Breast epithelium (tissue), 4 donors: ENCODE data around the gene AGGF1. TPM values are rescaled to one million over a fixed set of nuclear protein-coding genes. Genes with fewer than 3 reads are reported as not detected.

Experiments
- DNase-seq, 2 donors: peaks; one replicate each; pipeline ENCODE4 v3.0.0-alpha.2; 2019; ENCODE audit warnings: low spot score in 2 of 2
- H3K27ac ChIP-seq, 2 donors: fragments of 200-600 bp; sonication (generic) in 1 of 2; one replicate each; pipeline ENCODE4 v1.5.1; 2016 to 2019; ENCODE audit warnings: mild to moderate bottlenecking in 1 of 2
- H3K27me3 ChIP-seq, 2 donors: fragments of 200-600 bp; sonication (generic) in 1 of 2; one replicate each; pipeline versions ENCODE4 v1.5.1 to v1.6.0; 2017 to 2019; ENCODE audit warnings: control low read depth in 1 of 2, mild to moderate bottlenecking in 1 of 2
- H3K36me3 ChIP-seq: fragments of 200-600 bp; one replicate; pipeline ENCODE4 v1.5.1; 2019
- H3K4me1 ChIP-seq, 2 donors: fragments of 200-600 bp; sonication (generic); one replicate each; pipeline ENCODE4 v1.5.1; 2016 to 2019; ENCODE audit warnings: control low read depth in 1 of 2
- H3K4me3 ChIP-seq, 3 donors: fragments of 200-600 bp; sonication (generic); 1 replicate in 2 of 3; 2 replicates in 1 of 3; pipeline ENCODE4 v1.5.1; 2016 to 2019; ENCODE audit warnings: mild to moderate bottlenecking in 3 of 3, moderate library complexity in 2 of 3
- H3K9me3 ChIP-seq, 2 donors: fragments of 200-600 bp; sonication (generic) in 1 of 2; one replicate each; pipeline ENCODE4 v1.5.1; 2016 to 2019; ENCODE audit warnings: control low read depth in 1 of 2
- CTCF ChIP-seq, 3 donors: fragments of 450-650 bp; IDR thresholded peaks; one replicate each; pipeline ENCODE4 v1.5.1; 2016 to 2017; ENCODE audit warnings: antibody characterized with exemption in 3 of 3, mild to moderate bottlenecking in 3 of 3, moderate library complexity in 3 of 3
- POLR2A ChIP-seq: fragments of 450-650 bp; IDR thresholded peaks from one replicate; pipeline ENCODE4 v1.6.1; 2016; ENCODE audit warnings: antibody characterized with exemption, mild to moderate bottlenecking, moderate library complexity
- POLR2AphosphoS5 ChIP-seq, 3 donors: sonication (generic); formaldehyde crosslinking; IDR thresholded peaks; one replicate each; pipeline ENCODE4 v1.6.1; 2017; ENCODE audit warnings: antibody characterized with exemption in 3 of 3
- intact Hi-C: fragments of 100-400 bp; cut with DNase I; formaldehyde crosslinking; loops from one replicate; pipeline ENCODE4 v1.15.1; 2023; ENCODE audit warnings: low total_unique reads
- total RNA-seq, 3 donors: library from RNA; depleted of rRNA; stranded (reverse); fragments of >200 nt; gene quantifications; one replicate each; pipeline ENCODE4 v1.1.0, GENCODE V29; 2016

Gene AGGF1
- total RNA-seq, 3 donors from 2014 or later = 19.3 to 25.6 (median 25.6) TPM

GRCh38 chr5:77003246-77003645, 27.0 kb upstream of the AGGF1 start:
- no peak for DNase-seq
- Histone ChIP-seq H3K4me1 (no peaks in the 10 kb centered on the region), H3K27ac (no peak overlapping the region), H3K36me3 (no peaks in the 10 kb centered on the region), H3K4me3 (no peak overlapping the region), H3K27me3 (no peaks in the 10 kb centered on the region), H3K9me3 (no peaks in the 10 kb centered on the region)
- intact Hi-C loops = no loop called here
- TF ChIP-seq POLR2AphosphoS5 (IDR thresholded peaks at IDR 0.05) (no peak), CTCF (IDR thresholded peaks at IDR 0.05) (no peak), POLR2A (no peak)

GRCh38 chr5:77006124-77006523, 24.1 kb upstream of the AGGF1 start:
- no peaks in the 10 kb centered on the region for H3K4me1 ChIP-seq
- intact Hi-C loops = no loop called here
- DNase-seq = no peak

GRCh38 chr5:77008413-77008812, 21.8 kb upstream of the AGGF1 start:
- Histone ChIP-seq H3K4me3 (no peak overlapping the region), H3K9me3 (no peaks in the 10 kb centered on the region), H3K27me3 (peaks cover 0 to 8% of the 10 kb centered on the region in 2 donors), H3K36me3 (no peaks in the 10 kb centered on the region), H3K27ac (no peak overlapping the region), H3K4me1 (no peaks in the 10 kb centered on the region)
- DNase-seq = no peak
- intact Hi-C loops = no loop called here
- TF ChIP-seq CTCF (IDR thresholded peaks at IDR 0.05) (no peak), POLR2AphosphoS5 (IDR thresholded peaks at IDR 0.05) (no peak), POLR2A (no peak)

More at GRCh38 chr5:77006124-77006523, 24.1 kb upstream of the AGGF1 start:
- H3K4me3 ChIP-seq = no peak overlapping the region
- no peak overlapping the region for H3K27ac ChIP-seq
- no peaks in the 10 kb centered on the region for H3K36me3 ChIP-seq
- H3K27me3 ChIP-seq = no peaks in the 10 kb centered on the region
- H3K9me3 ChIP-seq = no peaks in the 10 kb centered on the region
- TF ChIP-seq CTCF (IDR thresholded peaks at IDR 0.05) (no peak), POLR2AphosphoS5 (IDR thresholded peaks at IDR 0.05) (no peak), POLR2A (no peak)

GRCh38 chr5:77010243-77010642, 20.0 kb upstream of the AGGF1 start:
- H3K4me1 ChIP-seq = no peaks in the 10 kb centered on the region
- no peak overlapping the region for H3K27ac ChIP-seq
- DNase-seq = no peak
- no peaks in the 10 kb centered on the region for H3K36me3 ChIP-seq
- no peaks in the 10 kb centered on the region for H3K9me3 ChIP-seq
- H3K27me3 ChIP-seq = peaks cover 0 to 8% of the 10 kb centered on the region in 2 donors
- H3K4me3 ChIP-seq = no peak overlapping the region
- TF ChIP-seq POLR2AphosphoS5 (IDR thresholded peaks at IDR 0.05) = no peak
- no peak for TF ChIP-seq POLR2A
- no peak for TF ChIP-seq CTCF (IDR thresholded peaks at IDR 0.05)
- intact Hi-C loops = no loop called here

GRCh38 chr5:77011498-77011897, 18.7 kb upstream of the AGGF1 start:
- H3K4me3 ChIP-seq = no peak overlapping the region
- no peaks in the 10 kb centered on the region for H3K9me3 ChIP-seq
- no peaks in the 10 kb centered on the region for H3K4me1 ChIP-seq
- no peak for DNase-seq
- H3K27ac ChIP-seq = no peak overlapping the region
- TF ChIP-seq POLR2AphosphoS5 (IDR thresholded peaks at IDR 0.05) (no peak), POLR2A (no peak), CTCF (IDR thresholded peaks at IDR 0.05) (no peak)
- intact Hi-C loops = no loop called here
- peaks cover 0 to 8% of the 10 kb centered on the region in 2 donors for H3K27me3 ChIP-seq
- H3K36me3 ChIP-seq = no peaks in the 10 kb centered on the region
